ENCODE measurements around the gene DYNC1I1. TPM values are rescaled to one million over a fixed set of nuclear protein-coding genes. Genes with fewer than 3 reads are reported as not detected.

DYNC1I1 gene
- total and polyA plus RNA-seq, 2 experiments from 2014 or later = 1.4 to 4.1 TPM

DNA sequence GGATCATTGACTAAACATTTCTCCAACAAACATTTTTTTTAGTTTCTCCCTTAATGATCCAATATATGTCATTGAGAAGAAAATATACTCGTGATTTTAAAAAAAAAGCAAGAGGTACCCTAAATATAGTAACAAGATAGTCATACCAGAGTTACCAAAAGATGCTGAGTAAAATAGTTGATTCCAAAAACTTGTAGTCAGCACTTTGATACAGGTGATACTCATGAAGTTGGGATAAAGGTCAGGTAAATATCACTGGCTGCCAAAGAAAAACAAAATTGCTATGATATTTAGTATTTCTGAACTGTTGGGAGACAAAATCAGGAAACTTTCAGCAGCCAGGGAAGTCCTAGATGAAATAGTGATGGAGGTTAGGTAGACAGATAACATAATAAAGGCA is 225.3 kb downstream of the DYNC1I1 start (continued):
- TF ChIP-seq, protein P1, sequence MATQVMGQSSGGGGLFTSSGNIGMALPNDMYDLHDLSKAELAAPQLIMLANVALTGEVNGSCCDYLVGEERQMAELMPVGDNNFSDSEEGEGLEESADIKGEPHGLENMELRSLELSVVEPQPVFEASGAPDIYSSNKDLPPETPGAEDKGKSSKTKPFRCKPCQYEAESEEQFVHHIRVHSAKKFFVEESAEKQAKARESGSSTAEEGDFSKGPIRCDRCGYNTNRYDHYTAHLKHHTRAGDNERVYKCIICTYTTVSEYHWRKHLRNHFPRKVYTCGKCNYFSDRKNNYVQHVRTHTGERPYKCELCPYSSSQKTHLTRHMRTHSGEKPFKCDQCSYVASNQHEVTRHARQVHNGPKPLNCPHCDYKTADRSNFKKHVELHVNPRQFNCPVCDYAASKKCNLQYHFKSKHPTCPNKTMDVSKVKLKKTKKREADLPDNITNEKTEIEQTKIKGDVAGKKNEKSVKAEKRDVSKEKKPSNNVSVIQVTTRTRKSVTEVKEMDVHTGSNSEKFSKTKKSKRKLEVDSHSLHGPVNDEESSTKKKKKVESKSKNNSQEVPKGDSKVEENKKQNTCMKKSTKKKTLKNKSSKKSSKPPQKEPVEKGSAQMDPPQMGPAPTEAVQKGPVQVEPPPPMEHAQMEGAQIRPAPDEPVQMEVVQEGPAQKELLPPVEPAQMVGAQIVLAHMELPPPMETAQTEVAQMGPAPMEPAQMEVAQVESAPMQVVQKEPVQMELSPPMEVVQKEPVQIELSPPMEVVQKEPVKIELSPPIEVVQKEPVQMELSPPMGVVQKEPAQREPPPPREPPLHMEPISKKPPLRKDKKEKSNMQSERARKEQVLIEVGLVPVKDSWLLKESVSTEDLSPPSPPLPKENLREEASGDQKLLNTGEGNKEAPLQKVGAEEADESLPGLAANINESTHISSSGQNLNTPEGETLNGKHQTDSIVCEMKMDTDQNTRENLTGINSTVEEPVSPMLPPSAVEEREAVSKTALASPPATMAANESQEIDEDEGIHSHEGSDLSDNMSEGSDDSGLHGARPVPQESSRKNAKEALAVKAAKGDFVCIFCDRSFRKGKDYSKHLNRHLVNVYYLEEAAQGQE (IDR thresholded peaks at IDR 0.05; ENCODE audit: unreplicated experiment) = no peak
- TF ChIP-seq NANOG (IDR thresholded peaks at IDR 0.05; ENCODE audit: borderline replicate concordance) = no peak
- TF ChIP-seq STAT1 (IDR thresholded peaks at IDR 0.05; ENCODE audit: unreplicated experiment) = no peak
- TF ChIP-seq, protein P2, sequence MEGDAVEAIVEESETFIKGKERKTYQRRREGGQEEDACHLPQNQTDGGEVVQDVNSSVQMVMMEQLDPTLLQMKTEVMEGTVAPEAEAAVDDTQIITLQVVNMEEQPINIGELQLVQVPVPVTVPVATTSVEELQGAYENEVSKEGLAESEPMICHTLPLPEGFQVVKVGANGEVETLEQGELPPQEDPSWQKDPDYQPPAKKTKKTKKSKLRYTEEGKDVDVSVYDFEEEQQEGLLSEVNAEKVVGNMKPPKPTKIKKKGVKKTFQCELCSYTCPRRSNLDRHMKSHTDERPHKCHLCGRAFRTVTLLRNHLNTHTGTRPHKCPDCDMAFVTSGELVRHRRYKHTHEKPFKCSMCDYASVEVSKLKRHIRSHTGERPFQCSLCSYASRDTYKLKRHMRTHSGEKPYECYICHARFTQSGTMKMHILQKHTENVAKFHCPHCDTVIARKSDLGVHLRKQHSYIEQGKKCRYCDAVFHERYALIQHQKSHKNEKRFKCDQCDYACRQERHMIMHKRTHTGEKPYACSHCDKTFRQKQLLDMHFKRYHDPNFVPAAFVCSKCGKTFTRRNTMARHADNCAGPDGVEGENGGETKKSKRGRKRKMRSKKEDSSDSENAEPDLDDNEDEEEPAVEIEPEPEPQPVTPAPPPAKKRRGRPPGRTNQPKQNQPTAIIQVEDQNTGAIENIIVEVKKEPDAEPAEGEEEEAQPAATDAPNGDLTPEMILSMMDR (conservative IDR thresholded peaks at IDR 0.05; ENCODE audit: low read depth in 2 of 2) = no peak

DNA sequence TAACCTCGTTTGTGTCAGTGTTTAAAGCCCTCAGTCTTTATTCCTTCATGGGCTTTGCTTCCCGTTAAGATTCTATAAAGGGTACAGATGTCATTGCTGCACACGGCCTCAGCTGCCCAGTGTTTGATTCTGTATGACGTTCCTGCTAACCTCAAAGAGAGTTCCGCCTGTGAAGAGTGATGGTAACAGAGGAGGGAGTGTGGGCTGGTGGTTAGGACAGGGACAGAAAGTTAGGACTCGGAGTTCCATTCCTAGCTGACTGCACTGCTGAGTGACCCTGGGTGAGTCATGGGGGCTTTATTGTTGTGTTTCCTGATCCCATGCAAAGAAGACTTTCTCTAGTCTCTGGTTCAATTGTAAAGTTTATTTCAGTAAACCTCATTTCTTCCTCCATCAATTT is 227.1 kb downstream of the DYNC1I1 start:
- Histone ChIP-seq H3K79me2 (replicated peaks; ENCODE audit: insufficient read depth) (no peaks in the 10 kb centered on the region), H3K9me2 (ENCODE audit: insufficient read depth) (no peaks in the 10 kb centered on the region)
- no peak overlapping the region for H3K4me3 Mint-ChIP-seq
- TF ChIP-seq, protein P2 (conservative IDR thresholded peaks at IDR 0.05; ENCODE audit: low read depth in 2 of 2) = no peak
- no peak for TF ChIP-seq EZH2phosphoT487 (IDR thresholded peaks at IDR 0.05; ENCODE audit: unreplicated experiment)
- TF ChIP-seq, protein P3, sequence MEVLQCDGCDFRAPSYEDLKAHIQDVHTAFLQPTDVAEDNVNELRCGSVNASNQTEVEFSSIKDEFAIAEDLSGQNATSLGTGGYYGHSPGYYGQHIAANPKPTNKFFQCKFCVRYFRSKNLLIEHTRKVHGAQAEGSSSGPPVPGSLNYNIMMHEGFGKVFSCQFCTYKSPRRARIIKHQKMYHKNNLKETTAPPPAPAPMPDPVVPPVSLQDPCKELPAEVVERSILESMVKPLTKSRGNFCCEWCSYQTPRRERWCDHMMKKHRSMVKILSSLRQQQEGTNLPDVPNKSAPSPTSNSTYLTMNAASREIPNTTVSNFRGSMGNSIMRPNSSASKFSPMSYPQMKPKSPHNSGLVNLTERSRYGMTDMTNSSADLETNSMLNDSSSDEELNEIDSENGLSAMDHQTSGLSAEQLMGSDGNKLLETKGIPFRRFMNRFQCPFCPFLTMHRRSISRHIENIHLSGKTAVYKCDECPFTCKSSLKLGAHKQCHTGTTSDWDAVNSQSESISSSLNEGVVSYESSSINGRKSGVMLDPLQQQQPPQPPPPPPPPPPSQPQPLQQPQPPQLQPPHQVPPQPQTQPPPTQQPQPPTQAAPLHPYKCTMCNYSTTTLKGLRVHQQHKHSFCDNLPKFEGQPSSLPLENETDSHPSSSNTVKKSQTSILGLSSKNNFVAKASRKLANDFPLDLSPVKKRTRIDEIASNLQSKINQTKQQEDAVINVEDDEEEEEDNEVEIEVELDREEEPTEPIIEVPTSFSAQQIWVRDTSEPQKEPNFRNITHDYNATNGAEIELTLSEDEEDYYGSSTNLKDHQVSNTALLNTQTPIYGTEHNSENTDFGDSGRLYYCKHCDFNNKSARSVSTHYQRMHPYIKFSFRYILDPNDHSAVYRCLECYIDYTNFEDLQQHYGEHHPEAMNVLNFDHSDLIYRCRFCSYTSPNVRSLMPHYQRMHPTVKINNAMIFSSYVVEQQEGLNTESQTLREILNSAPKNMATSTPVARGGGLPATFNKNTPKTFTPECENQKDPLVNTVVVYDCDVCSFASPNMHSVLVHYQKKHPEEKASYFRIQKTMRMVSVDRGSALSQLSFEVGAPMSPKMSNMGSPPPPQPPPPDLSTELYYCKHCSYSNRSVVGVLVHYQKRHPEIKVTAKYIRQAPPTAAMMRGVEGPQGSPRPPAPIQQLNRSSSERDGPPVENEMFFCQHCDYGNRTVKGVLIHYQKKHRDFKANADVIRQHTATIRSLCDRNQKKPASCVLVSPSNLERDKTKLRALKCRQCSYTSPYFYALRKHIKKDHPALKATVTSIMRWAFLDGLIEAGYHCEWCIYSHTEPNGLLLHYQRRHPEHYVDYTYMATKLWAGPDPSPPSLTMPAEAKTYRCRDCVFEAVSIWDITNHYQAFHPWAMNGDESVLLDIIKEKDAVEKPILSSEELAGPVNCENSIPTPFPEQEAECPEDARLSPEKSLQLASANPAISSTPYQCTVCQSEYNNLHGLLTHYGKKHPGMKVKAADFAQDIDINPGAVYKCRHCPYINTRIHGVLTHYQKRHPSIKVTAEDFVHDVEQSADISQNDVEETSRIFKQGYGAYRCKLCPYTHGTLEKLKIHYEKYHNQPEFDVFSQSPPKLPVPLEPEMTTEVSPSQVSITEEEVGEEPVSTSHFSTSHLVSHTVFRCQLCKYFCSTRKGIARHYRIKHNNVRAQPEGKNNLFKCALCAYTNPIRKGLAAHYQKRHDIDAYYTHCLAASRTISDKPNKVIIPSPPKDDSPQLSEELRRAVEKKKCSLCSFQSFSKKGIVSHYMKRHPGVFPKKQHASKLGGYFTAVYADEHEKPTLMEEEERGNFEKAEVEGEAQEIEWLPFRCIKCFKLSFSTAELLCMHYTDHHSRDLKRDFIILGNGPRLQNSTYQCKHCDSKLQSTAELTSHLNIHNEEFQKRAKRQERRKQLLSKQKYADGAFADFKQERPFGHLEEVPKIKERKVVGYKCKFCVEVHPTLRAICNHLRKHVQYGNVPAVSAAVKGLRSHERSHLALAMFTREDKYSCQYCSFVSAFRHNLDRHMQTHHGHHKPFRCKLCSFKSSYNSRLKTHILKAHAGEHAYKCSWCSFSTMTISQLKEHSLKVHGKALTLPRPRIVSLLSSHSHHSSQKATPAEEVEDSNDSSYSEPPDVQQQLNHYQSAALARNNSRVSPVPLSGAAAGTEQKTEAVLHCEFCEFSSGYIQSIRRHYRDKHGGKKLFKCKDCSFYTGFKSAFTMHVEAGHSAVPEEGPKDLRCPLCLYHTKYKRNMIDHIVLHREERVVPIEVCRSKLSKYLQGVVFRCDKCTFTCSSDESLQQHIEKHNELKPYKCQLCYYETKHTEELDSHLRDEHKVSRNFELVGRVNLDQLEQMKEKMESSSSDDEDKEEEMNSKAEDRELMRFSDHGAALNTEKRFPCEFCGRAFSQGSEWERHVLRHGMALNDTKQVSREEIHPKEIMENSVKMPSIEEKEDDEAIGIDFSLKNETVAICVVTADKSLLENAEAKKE (CRISPR knock-in tag; IDR thresholded peaks at IDR 0.05) = no peak
- TF ChIP-seq, protein P1 (IDR thresholded peaks at IDR 0.05; ENCODE audit: unreplicated experiment) = no peak

More for the DNA sequence above, 227.1 kb downstream of the DYNC1I1 start:
- Mint-ChIP-seq H3K36me3 (ENCODE audit: low read depth) (no peaks in the 10 kb centered on the region), H3K9me3 (no peaks in the 10 kb centered on the region), H3K27ac (no peak overlapping the region), H3K4me1 (no peaks in the 10 kb centered on the region), H3K27me3 (ENCODE audit: insufficient read depth, low read depth, poor library complexity) (peaks cover 1% of the 10 kb centered on the region)
- Histone ChIP-seq H4K20me1 (replicated peaks; ENCODE audit: insufficient read depth) (no peaks in the 10 kb centered on the region), H3F3A (replicated peaks; ENCODE audit: low read depth) (no peaks in the 10 kb centered on the region), H3K36me3 (ENCODE audit: insufficient read depth) (no peaks in the 10 kb centered on the region), H3K27ac (ENCODE audit: low read depth) (no peak overlapping the region), H3K4me3 (no peak overlapping the region), H3K4me1 (ENCODE audit: insufficient read depth) (no peaks in the 10 kb centered on the region), H2AFZ (no peak overlapping the region), H3K4me2 (no peak overlapping the region), H3K27me3 (ENCODE audit: insufficient read depth) (no peaks in the 10 kb centered on the region)
- DNase-seq (ENCODE audit: low spot score) = no peak
- ATAC-seq = no peak

Measured in GM23338 (cell line).